Renal pelvis (tissue), 4 donors: Measurements from ENCODE around the gene RFPL1. TPM values are rescaled to one million over a fixed set of nuclear protein-coding genes. Genes with fewer than 3 reads are reported as not detected.

Experiments used
- DNase-seq: peaks from one replicate; pipeline ENCODE4 v3.0.0-alpha.2; 2013
- polyA plus RNA-seq, 3 donors: library from polyadenylated mRNA; unstranded; fragments of 120-200 nt; gene quantifications; one replicate each; pipeline ENCODE4 v1.2.1, GENCODE V29; 2013; ENCODE audit not compliant: insufficient read length in 3 of 3

RFPL1 gene
- polyA plus RNA-seq, 3 donors: 1.1 to 2.0 (median 1.6) TPM

- no peak for DNase-seq
Observed at GRCh38 chr22:29435236-29436136, 2.9 kb upstream of the RFPL1 start.

GRCh38 chr22:29442976-29443375 lies 4.6 kb downstream of the RFPL1 start:
- DNase-seq: no peak

GRCh38 chr22:29443452-29443851 lies 5.1 kb downstream of the RFPL1 start:
- no peak for DNase-seq

- no peak for DNase-seq
Observed at GRCh38 chr22:29443861-29444792, 5.7 kb downstream of the RFPL1 start.

- DNase-seq: no peak
Observed at GRCh38 chr22:29445508-29445907, 7.1 kb downstream of the RFPL1 start.

GRCh38 chr22:29447906-29448305 lies 9.5 kb downstream of the RFPL1 start:
- no peak for DNase-seq

- DNase-seq: no peak
Observed at GRCh38 chr22:29449296-29449875, 11.0 kb downstream of the RFPL1 start.

GRCh38 chr22:29450222-29450621 lies 11.8 kb downstream of the RFPL1 start:
- no peak for DNase-seq

- DNase-seq: no peak
Observed at GRCh38 chr22:29451863-29452262, 13.5 kb downstream of the RFPL1 start.

GRCh38 chr22:29454276-29454675 lies 15.9 kb downstream of the RFPL1 start:
- DNase-seq: no peak

- DNase-seq: peak; percentile 40
Observed at GRCh38 chr22:29456211-29456671, 17.9 kb downstream of the RFPL1 start.

- DNase-seq: no peak
Observed at GRCh38 chr22:29457730-29458129, 19.3 kb downstream of the RFPL1 start.

GRCh38 chr22:29458551-29458950 lies 20.2 kb downstream of the RFPL1 start:
- DNase-seq: no peak

- DNase-seq: no peak
Observed at GRCh38 chr22:29459773-29460172, 21.4 kb downstream of the RFPL1 start.

- no peak for DNase-seq
Observed at GRCh38 chr22:29461263-29461662, 22.9 kb downstream of the RFPL1 start.

GRCh38 chr22:29463629-29464028 lies 25.2 kb downstream of the RFPL1 start:
- no peak for DNase-seq

GRCh38 chr22:29464581-29464980 lies 26.2 kb downstream of the RFPL1 start:
- no peak for DNase-seq

GRCh38 chr22:29469755-29470154 lies 31.4 kb downstream of the RFPL1 start:
- DNase-seq: no peak

GRCh38 chr22:29470159-29470855 lies 31.9 kb downstream of the RFPL1 start:
- DNase-seq: peak; percentile 58

- DNase-seq: no peak
Observed at GRCh38 chr22:29473001-29473400, 34.6 kb downstream of the RFPL1 start.

- no peak for DNase-seq
Observed at GRCh38 chr22:29475550-29475949, 37.2 kb downstream of the RFPL1 start.

- DNase-seq: no peak
Observed at GRCh38 chr22:29476116-29476515, 37.7 kb downstream of the RFPL1 start.
